Measurements from ENCODE around the gene SLC52A1. TPM values are rescaled to one million over a fixed set of nuclear protein-coding genes. Genes with fewer than 3 reads are reported as not detected.
"Not testable (repeated sequence)": the region's sequence is repeated elsewhere in the genome, so short reads cannot be mapped to it uniquely, and the experiment has no call there.

SLC52A1 gene
- total RNA-seq: under 1 TPM; 0.40 to 0.94 TPM

GRCh38 chr17:5035315-5035714 lies at the start of gene SLC52A1:
Gene SLC52A1 (minus strand): TSS chr17:5035426. CDS start chr17:5034606, 820 bp downstream.
- DNase-seq: peak; percentile 27
- H3K4me1 Mint-ChIP-seq (ENCODE audit: low read depth): peaks cover 18% of the 10 kb centered on the region
- no peak for ATAC-seq
- POLR2A ChIA-PET: no interaction called here
- H3K9me3 Mint-ChIP-seq (ENCODE audit: insufficient read depth): no peaks in the 10 kb centered on the region
- no peak within 1 kb of the TSS for H3K4me3 Mint-ChIP-seq
- CTCF ChIA-PET: interaction anchor here (1.0 to 3.6 kb wide), 3 partner anchors 14 to 47 kb away, joined by 3 to 21 read pairs (median 4); no protein-coding TSS in a partner anchor
- H3K36me3 Mint-ChIP-seq (ENCODE audit: low read depth): peaks cover under 1% of the 10 kb centered on the region
- H3K27me3 Mint-ChIP-seq (ENCODE audit: low read depth): peaks cover 3% of the 10 kb centered on the region
- H3K27ac Mint-ChIP-seq: no peak within 1 kb of the TSS

GRCh38 chr17:5080591-5080990 lies 45.4 kb upstream of the SLC52A1 start:
- Mint-ChIP-seq H3K27me3 (ENCODE audit: low read depth) (no peaks in the 10 kb centered on the region), H3K4me3 (no peak overlapping the region), H3K27ac (no peak overlapping the region), H3K9me3 (ENCODE audit: insufficient read depth) (peaks cover 23% of the 10 kb centered on the region), H3K36me3 (ENCODE audit: low read depth) (peaks cover 43% of the 10 kb centered on the region), H3K4me1 (ENCODE audit: low read depth) (peaks cover 22% of the 10 kb centered on the region)
- no peak for ATAC-seq
- no peak for DNase-seq
- ChIA-PET POLR2A (no interaction called here), CTCF (no interaction called here)

DNA sequence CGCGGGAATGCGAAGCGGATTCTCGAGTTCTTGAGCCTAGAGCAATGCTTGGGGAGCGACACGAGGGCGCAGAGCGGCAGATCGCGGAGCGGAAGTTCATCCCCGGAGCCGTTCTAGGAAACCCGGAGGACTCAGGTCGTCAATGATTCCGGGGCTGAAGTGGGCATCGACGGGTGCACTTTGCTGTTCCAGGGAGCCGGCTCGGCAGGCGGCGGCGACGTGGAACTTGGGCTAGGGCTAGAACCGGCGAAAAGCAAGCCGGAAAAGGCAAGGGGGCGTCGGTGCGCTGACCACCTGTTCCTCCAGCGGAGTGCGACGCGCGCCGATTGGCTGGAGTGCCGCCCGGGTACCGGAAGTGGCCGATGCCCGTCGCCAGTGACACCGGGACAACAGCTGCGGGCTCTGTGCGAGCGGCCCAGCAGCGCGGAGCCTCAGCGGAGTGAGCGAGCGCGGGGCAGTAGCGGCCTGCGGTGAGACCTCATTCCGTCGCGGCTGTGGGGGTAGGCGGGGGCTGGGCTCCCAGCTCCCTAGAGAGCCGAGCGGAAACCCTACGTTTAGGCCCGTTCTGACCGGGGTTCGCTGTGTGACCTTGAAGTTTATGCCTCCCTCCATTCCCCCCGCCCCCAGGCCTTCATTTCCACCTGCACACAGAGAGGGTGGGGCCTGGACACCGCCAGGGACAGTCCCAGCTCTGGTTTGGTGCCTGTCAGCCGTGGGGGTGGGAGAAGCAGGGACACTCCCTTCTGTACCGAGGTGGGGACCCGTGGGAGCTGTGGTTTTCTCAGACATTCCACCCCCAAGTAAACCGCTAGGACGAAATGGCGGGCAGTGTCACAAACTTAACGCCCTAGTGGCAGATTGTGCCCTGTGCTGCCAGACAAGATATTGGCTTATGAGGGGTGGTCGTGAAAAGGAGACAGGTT lies 43.1 kb upstream of the SLC52A1 start, which contains the start of gene ZFP3:
TSS of gene ZFP3 (plus strand) at position 362 of the 923 bp plus-strand sequence. CDS start 13,038 bp downstream, outside the sequence.
- peak; percentile 83 for DNase-seq
- peak; percentile 88 for ATAC-seq
- CTCF ChIA-PET: interaction anchor here (1.1 to 1.9 kb wide), 7 partner anchors 16 to 113 kb away, joined by 3 to 9 read pairs (median 4); partner anchors contain the start of genes ZNF232 and ZNF594
- Mint-ChIP-seq H3K9me3 (ENCODE audit: insufficient read depth) (peaks cover 14% of the 10 kb centered on the region), H3K4me1 (ENCODE audit: low read depth) (peaks cover 22% of the 10 kb centered on the region), H3K4me3 (peak within 1 kb of the TSS; percentile 76), H3K27ac (peak within 1 kb of the TSS; percentile 84), H3K36me3 (ENCODE audit: low read depth) (peaks cover 27% of the 10 kb centered on the region), H3K27me3 (ENCODE audit: low read depth) (no peaks in the 10 kb centered on the region)
- POLR2A ChIA-PET: interaction anchor here (0.8 to 1.4 kb wide), 7 partner anchors 15 to 953 kb away, joined by 3 to 6 read pairs (median 4); no protein-coding TSS in a partner anchor

- ChIA-PET POLR2A (interaction anchor here (0.8 to 1.1 kb wide), 2 partner anchors 169 to 953 kb away, joined by 3 to 5 read pairs; no protein-coding TSS in a partner anchor), CTCF (no interaction called here)
- H3K4me1 Mint-ChIP-seq (ENCODE audit: low read depth): peaks cover 22% of the 10 kb centered on the region
- H3K4me3 Mint-ChIP-seq: peak overlapping the region; percentile 76
- peak overlapping the region; percentile 84 for H3K27ac Mint-ChIP-seq
- peaks cover 10% of the 10 kb centered on the region for H3K9me3 Mint-ChIP-seq (ENCODE audit: insufficient read depth)
- no peak for DNase-seq
- no peak for ATAC-seq
- peaks cover 23% of the 10 kb centered on the region for H3K36me3 Mint-ChIP-seq (ENCODE audit: low read depth)
- no peaks in the 10 kb centered on the region for H3K27me3 Mint-ChIP-seq (ENCODE audit: low read depth)
Measured at GRCh38 chr17:5077781-5078105, 42.5 kb upstream of the SLC52A1 start.

- H3K27ac Mint-ChIP-seq; ATAC-seq; DNase-seq; H3K27me3 Mint-ChIP-seq (ENCODE audit: low read depth); H3K9me3 Mint-ChIP-seq (ENCODE audit: insufficient read depth): not testable (repeated sequence)
- Mint-ChIP-seq H3K4me1 (ENCODE audit: low read depth) (peaks cover 22% of the 10 kb centered on the region), H3K36me3 (ENCODE audit: low read depth) (peaks cover 22% of the 10 kb centered on the region), H3K4me3 (peak overlapping the region; percentile 76)
- ChIA-PET CTCF (interaction anchor here (0.7 kb wide), 1 partner anchor 156 kb away, joined by 3 read pairs; no protein-coding TSS in a partner anchor), POLR2A (interaction anchor here (0.8 kb wide), 1 partner anchor 952 kb away, joined by 3 read pairs; no protein-coding TSS in a partner anchor)
Measured at GRCh38 chr17:5077275-5077674, 42.0 kb upstream of the SLC52A1 start.

- H3K27me3 Mint-ChIP-seq (ENCODE audit: low read depth); CTCF ChIA-PET; POLR2A ChIA-PET; H3K9me3 Mint-ChIP-seq (ENCODE audit: insufficient read depth); DNase-seq; ATAC-seq; H3K4me3 Mint-ChIP-seq; H3K27ac Mint-ChIP-seq: not testable (repeated sequence)
- Mint-ChIP-seq H3K36me3 (ENCODE audit: low read depth) (peaks cover 14% of the 10 kb centered on the region), H3K4me1 (ENCODE audit: low read depth) (peaks cover 22% of the 10 kb centered on the region)
Measured at GRCh38 chr17:5075472-5075871, 40.2 kb upstream of the SLC52A1 start.

GRCh38 chr17:5069724-5070123 lies 34.5 kb upstream of the SLC52A1 start:
- Mint-ChIP-seq H3K27me3 (ENCODE audit: low read depth) (peaks cover 4% of the 10 kb centered on the region), H3K9me3 (ENCODE audit: insufficient read depth) (no peaks in the 10 kb centered on the region), H3K36me3 (ENCODE audit: low read depth) (no peaks in the 10 kb centered on the region), H3K4me1 (ENCODE audit: low read depth) (no peaks in the 10 kb centered on the region), H3K27ac (no peak overlapping the region), H3K4me3 (no peak overlapping the region)
- ATAC-seq (no peak), DNase-seq (no peak)
- ChIA-PET CTCF (no interaction called here), POLR2A (no interaction called here)

DNA sequence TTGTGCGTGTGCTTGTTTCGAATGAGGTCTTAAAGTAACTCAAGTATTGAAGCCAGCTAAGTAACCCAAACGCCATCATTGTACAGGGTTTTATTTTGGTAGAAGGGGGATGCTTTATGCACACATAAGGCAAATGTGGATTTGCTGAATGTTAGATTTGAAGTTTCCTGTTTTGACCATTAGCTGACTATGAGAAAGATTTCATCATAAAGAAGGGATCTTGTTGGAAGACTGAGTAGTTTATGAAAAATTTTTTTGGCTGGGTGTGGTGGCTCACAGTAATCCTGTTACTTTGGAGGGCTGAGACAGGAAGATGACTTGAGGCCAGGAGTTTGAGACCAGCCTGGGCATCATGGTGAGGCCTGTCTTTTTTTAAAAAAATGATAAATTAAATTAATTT lies 33.0 kb upstream of the SLC52A1 start:
- Mint-ChIP-seq H3K27me3 (ENCODE audit: low read depth) (peaks cover 4% of the 10 kb centered on the region), H3K36me3 (ENCODE audit: low read depth) (no peaks in the 10 kb centered on the region), H3K27ac (no peak overlapping the region), H3K4me1 (ENCODE audit: low read depth) (no peaks in the 10 kb centered on the region), H3K9me3 (ENCODE audit: insufficient read depth) (no peaks in the 10 kb centered on the region), H3K4me3 (no peak overlapping the region)
- ChIA-PET CTCF (interaction anchor here (1.4 kb wide), 1 partner anchor 37 kb away, joined by 5 read pairs; no protein-coding TSS in a partner anchor), POLR2A (no interaction called here)
- no peak for ATAC-seq
- no peak for DNase-seq

GRCh38 chr17:5065227-5065744 lies 30.1 kb upstream of the SLC52A1 start:
- CTCF ChIA-PET: no interaction called here
- Mint-ChIP-seq H3K36me3 (ENCODE audit: low read depth) (no peaks in the 10 kb centered on the region), H3K4me1 (ENCODE audit: low read depth) (peaks cover 3% of the 10 kb centered on the region)

GRCh38 chr17:5055543-5055942 lies 20.3 kb upstream of the SLC52A1 start:
- DNase-seq: no peak
- Mint-ChIP-seq H3K27me3 (ENCODE audit: low read depth) (no peaks in the 10 kb centered on the region), H3K4me3 (no peak overlapping the region), H3K27ac (no peak overlapping the region), H3K9me3 (ENCODE audit: insufficient read depth) (no peaks in the 10 kb centered on the region), H3K4me1 (ENCODE audit: low read depth) (peaks cover under 1% of the 10 kb centered on the region), H3K36me3 (ENCODE audit: low read depth) (peaks cover 13% of the 10 kb centered on the region)
- ATAC-seq: no peak
- CTCF ChIA-PET: interaction anchor here (1.1 kb wide), 1 partner anchor 24 kb away, joined by 3 read pairs; no protein-coding TSS in a partner anchor
- POLR2A ChIA-PET: no interaction called here

More at GRCh38 chr17:5065227-5065744, 30.1 kb upstream of the SLC52A1 start:
- H3K4me3 Mint-ChIP-seq: no peak overlapping the region
- POLR2A ChIA-PET: no interaction called here
- H3K9me3 Mint-ChIP-seq (ENCODE audit: insufficient read depth): no peaks in the 10 kb centered on the region
- H3K27ac Mint-ChIP-seq: no peak overlapping the region
- DNase-seq: no peak
- ATAC-seq: no peak
- peaks cover 4% of the 10 kb centered on the region for H3K27me3 Mint-ChIP-seq (ENCODE audit: low read depth)

DNA sequence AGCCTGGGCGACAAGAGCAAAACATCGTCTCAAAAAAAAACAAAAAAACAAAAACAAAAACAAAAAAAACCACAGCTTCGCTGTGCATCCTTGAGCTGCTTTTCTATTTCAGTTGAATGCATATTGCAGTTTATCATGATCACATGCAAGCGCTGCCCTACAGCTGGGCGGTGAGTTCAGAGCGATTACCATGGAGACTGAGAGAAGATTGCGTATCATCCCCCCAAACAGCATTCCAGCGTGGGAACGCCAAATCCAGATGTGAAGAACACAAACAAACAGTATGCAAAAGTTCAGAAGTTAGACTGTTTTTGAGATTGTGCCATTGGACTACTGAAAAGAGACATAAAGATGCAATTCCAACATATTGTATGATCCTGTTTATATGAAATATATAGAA lies 15.1 kb upstream of the SLC52A1 start:
- Mint-ChIP-seq H3K27ac (no peak overlapping the region), H3K4me3 (no peak overlapping the region), H3K36me3 (ENCODE audit: low read depth) (peaks cover 33% of the 10 kb centered on the region), H3K9me3 (ENCODE audit: insufficient read depth) (no peaks in the 10 kb centered on the region), H3K27me3 (ENCODE audit: low read depth) (no peaks in the 10 kb centered on the region), H3K4me1 (ENCODE audit: low read depth) (peaks cover 43% of the 10 kb centered on the region)
- POLR2A ChIA-PET: interaction anchor here (0.6 kb wide), 1 partner anchor 233 kb away, joined by 5 read pairs; no protein-coding TSS in a partner anchor
- ATAC-seq (no peak), DNase-seq (no peak)
- CTCF ChIA-PET: interaction anchor here (1.3 to 2.8 kb wide), 5 partner anchors 12 to 71 kb away, joined by 3 to 15 read pairs (median 6); no protein-coding TSS in a partner anchor

All from activated CD8-positive, alpha-beta T cell treated with anti-CD3 and anti-CD28 coated beads, Interleukin-2, amount 10 ng/mL, durations not matched to agents 7 days and 5 days (primary cell).